Measurements from ENCODE around the gene ELOVL7. TPM values are rescaled to one million over a fixed set of nuclear protein-coding genes. Genes with fewer than 3 reads are reported as not detected.
A peak's percentile ranks its signal among the peaks of the same experiment; 100 is the strongest.

The ELOVL7 gene
- total RNA-seq, 1 experiment from 2014 or later, result 20.0 TPM

- no peaks in the 10 kb centered on the region for H4K20me1 ChIP-seq (ENCODE audit: insufficient read depth)
- no peaks in the 10 kb centered on the region for H3K27me3 ChIP-seq (ENCODE audit: insufficient read depth, low read length)
- DNase-seq (ENCODE audit: low read depth, low spot score) (no peak), ATAC-seq (no peak)
- BruUV-seq (replicated peaks), result no TSS peak
- H3K9me3 ChIP-seq (ENCODE audit: control insufficient read depth in 1 of 2, insufficient read depth in 1 of 2, low read depth in 1 of 2, low read length in 2 of 2), result no peaks in the 10 kb centered on the region
- CTCF ChIA-PET, result no interaction called here
- no peak overlapping the region for H3K9ac ChIP-seq (ENCODE audit: low read length)
- TF ChIP-seq POLR2AphosphoS5 (IDR thresholded peaks at IDR 0.05; ENCODE audit: low read depth, low read length) (no peak), SIN3A (IDR thresholded peaks at IDR 0.05; ENCODE audit: low read depth) (no peak), YY1 (IDR thresholded peaks at IDR 0.05; ENCODE audit: extremely low read depth, insufficient replicate concordance, low read depth, low read length) (no peak), CTCF (IDR thresholded peaks at IDR 0.05 in 2 of 3, conservative IDR thresholded peaks at IDR 0.05 in 1 of 3; ENCODE audit: borderline replicate concordance in 1 of 3, insufficient read depth in 1 of 3, low read depth in 2 of 3, low read length in 2 of 3) (no peak), MAX (IDR thresholded peaks at IDR 0.05) (no peak), EGR1 (IDR thresholded peaks at IDR 0.05; ENCODE audit: low read depth) (no peak), TCF7L2 (IDR thresholded peaks at IDR 0.05; ENCODE audit: borderline replicate concordance, extremely low read depth, insufficient read depth, insufficient read length) (no peak), CEBPB (IDR thresholded peaks at IDR 0.05; ENCODE audit: low read depth) (no peak), ZBTB33 (IDR thresholded peaks at IDR 0.05; ENCODE audit: extremely low read depth, insufficient replicate concordance, low read length) (no peak), POLR2A (IDR thresholded peaks at IDR 0.05; ENCODE audit: borderline replicate concordance, extremely low read depth, insufficient read depth, insufficient read length) (no peak), ATF3 (IDR thresholded peaks at IDR 0.05) (no peak), EZH2 (IDR thresholded peaks at IDR 0.05) (no peak), RAD21 (IDR thresholded peaks at IDR 0.05; ENCODE audit: low read depth) (no peak), CBX3 (IDR thresholded peaks at IDR 0.05; ENCODE audit: low read depth) (no peak), JUND (IDR thresholded peaks at IDR 0.05) (no peak), ZNF274 (IDR thresholded peaks at IDR 0.05; ENCODE audit: low read depth, low read length) (no peak), FOSL1 (IDR thresholded peaks at IDR 0.05; ENCODE audit: low read depth) (no peak), ZFX (IDR thresholded peaks at IDR 0.05) (no peak), REST (IDR thresholded peaks at IDR 0.05; ENCODE audit: low read depth) (no peak), SP1 (IDR thresholded peaks at IDR 0.05; ENCODE audit: low read depth) (no peak)
- POLR2A ChIA-PET, result interaction anchor here (2.9 kb wide), 1 partner anchor 9 kb away, joined by 12 read pairs; the partner anchor contains the start of gene ELOVL7
- intact Hi-C loops (cut with micrococcal nuclease), result no loop called here
- H2AFZ ChIP-seq (ENCODE audit: low read depth, low read length, poor library complexity, severe bottlenecking), result no peak overlapping the region
- H3K4me2 ChIP-seq (ENCODE audit: low read length), result 0 out of 2 replicates have a peak overlapping the region, but pooled peaks have one; percentile 1
- H3K4me1 ChIP-seq (ENCODE audit: control insufficient read depth in 1 of 2, insufficient read depth in 2 of 2, low read length in 2 of 2), result peaks cover 0 to 8% of the 10 kb centered on the region in 2 experiments; a peak in 2 of 4 replicates
- H3K79me2 ChIP-seq (ENCODE audit: insufficient read depth, low read length), result peaks cover 21% of the 10 kb centered on the region
- H3K27ac ChIP-seq (ENCODE audit: low read depth, low read length), result no peak overlapping the region
- RAD21 ChIA-PET (ENCODE audit: low non-redundant PET in 1 of 2, low total read pairs in 2 of 2, uncharacterized antibody in 2 of 2, unreplicated experiment in 2 of 2), result no interaction called here
- H3K9me2 ChIP-seq (ENCODE audit: insufficient read depth), result no peaks in the 10 kb centered on the region
- H3K4me3 ChIP-seq (replicated peaks in 1 of 2; ENCODE audit: low read depth in 1 of 2, low read length in 2 of 2), result no peak overlapping the region
- H3K36me3 ChIP-seq (ENCODE audit: control insufficient read depth in 1 of 2, insufficient read depth in 2 of 2, low read length in 2 of 2), result no peaks in the 10 kb centered on the region
Measured at GRCh38 chr5:60835554-60835953, 8.5 kb downstream of the ELOVL7 start.
